ENCODE measurements around the gene FAM184B.

- no peak for TF ChIP-seq EZH2 (IDR thresholded peaks at IDR 0.05)
- TF ChIP-seq CTCF (IDR thresholded peaks at IDR 0.05), result no peak
Observed at GRCh38 chr4:17707671-17708070, 73.8 kb downstream of the FAM184B start.

Data from neural progenitor cell (in vitro differentiated cells).